SK-N-SH treated with all-trans-retinoic acid at 6 μM for 48 hours (cell line): ENCODE measurements around the gene AFTPH.

Experiments used
- ATAC-seq: fragments of 200-7000 bp; cut with Tn5 transposase; 3 replicates; pipeline ENCODE4 v1.9.1; 2020; ENCODE audit warnings: mild to moderate bottlenecking, moderate library complexity
- BACH2 ChIP-seq: fragments of 250-450 bp; sonication (Bioruptor Pico); IDR thresholded peaks from 2 replicates; pipeline ENCODE4 v1.9.0; 2021; ENCODE audit warnings: mild to moderate bottlenecking, borderline replicate concordance
- CSDC2 ChIP-seq: fragments of 250-450 bp; sonication (Bioruptor Pico); IDR thresholded peaks from 2 replicates; pipeline ENCODE4 v1.5.0; 2020; ENCODE audit warnings: mild to moderate bottlenecking, moderate library complexity
- OSR1 ChIP-seq: fragments of 250-450 bp; sonication (Bioruptor Pico); IDR thresholded peaks from 2 replicates; pipeline ENCODE4 v1.8.0; 2022; ENCODE audit warnings: moderate library complexity, mild to moderate bottlenecking, inconsistent platforms
- RARB ChIP-seq: fragments of 250-450 bp; sonication (Bioruptor Pico); IDR thresholded peaks from 2 replicates; pipeline ENCODE4 v1.8.0; 2021; ENCODE audit warnings: mild to moderate bottlenecking, moderate library complexity
- SNAI2 ChIP-seq: fragments of 250-450 bp; sonication (Bioruptor Pico); IDR thresholded peaks from 2 replicates; pipeline ENCODE4 v1.5.0; 2020; ENCODE audit warnings: mild to moderate bottlenecking, moderate library complexity
- TCF4 ChIP-seq: fragments of 250-450 bp; sonication (Bioruptor Pico); IDR thresholded peaks from 2 replicates; pipeline ENCODE4 v1.8.0; 2021; ENCODE audit warnings: mild to moderate bottlenecking, moderate library complexity, borderline replicate concordance
- TOX ChIP-seq: fragments of 250-450 bp; sonication (Bioruptor Pico); IDR thresholded peaks from 2 replicates; pipeline ENCODE4 v1.8.0; 2021; ENCODE audit warnings: mild to moderate bottlenecking, moderate library complexity, borderline replicate concordance
- ZC3H10 ChIP-seq: fragments of 250-450 bp; sonication (Bioruptor Pico); IDR thresholded peaks from 2 replicates; pipeline ENCODE4 v1.5.1; 2021; ENCODE audit warnings: mild to moderate bottlenecking, moderate library complexity
- ZFP3 ChIP-seq: fragments of 250-450 bp; sonication (Bioruptor Pico); IDR thresholded peaks from 2 replicates; pipeline ENCODE4 v1.5.0; 2020; ENCODE audit warnings: mild to moderate bottlenecking, moderate library complexity
- ZFP30 ChIP-seq: fragments of 450-650 bp; formaldehyde crosslinking; IDR thresholded peaks from 2 replicates; pipeline ENCODE4 v1.5.0; 2022; ENCODE audit warnings: mild to moderate bottlenecking, moderate library complexity
- ZNF8 ChIP-seq: fragments of 450-650 bp; formaldehyde crosslinking; IDR thresholded peaks from 2 replicates; pipeline ENCODE4 v1.5.0; 2020; ENCODE audit warnings: mild to moderate bottlenecking, moderate library complexity
- TF ChIP-seq, protein P1 (sequence below): fragments of 250-450 bp; sonication (Bioruptor Pico); IDR thresholded peaks from 2 replicates; pipeline ENCODE4 v1.5.0; 2020; ENCODE audit warnings: mild to moderate bottlenecking, moderate library complexity
- TF ChIP-seq, protein P2 (sequence below): fragments of 250-450 bp; sonication (Bioruptor Pico); IDR thresholded peaks from 2 replicates; pipeline ENCODE4 v1.5.1; 2021; ENCODE audit warnings: mild to moderate bottlenecking, moderate library complexity
- TF ChIP-seq, protein P3 (sequence below): fragments of 250-450 bp; sonication (Bioruptor Pico); IDR thresholded peaks from 2 replicates; pipeline ENCODE4 v1.8.0; 2020; ENCODE audit warnings: mild to moderate bottlenecking, moderate library complexity, borderline replicate concordance
- TF ChIP-seq, protein P4 (sequence below): fragments of 250-450 bp; sonication (Bioruptor Pico); IDR thresholded peaks from 2 replicates; pipeline ENCODE4 v1.5.1; 2020; ENCODE audit warnings: low read depth, mild to moderate bottlenecking, moderate library complexity

The AFTPH gene

DNA sequence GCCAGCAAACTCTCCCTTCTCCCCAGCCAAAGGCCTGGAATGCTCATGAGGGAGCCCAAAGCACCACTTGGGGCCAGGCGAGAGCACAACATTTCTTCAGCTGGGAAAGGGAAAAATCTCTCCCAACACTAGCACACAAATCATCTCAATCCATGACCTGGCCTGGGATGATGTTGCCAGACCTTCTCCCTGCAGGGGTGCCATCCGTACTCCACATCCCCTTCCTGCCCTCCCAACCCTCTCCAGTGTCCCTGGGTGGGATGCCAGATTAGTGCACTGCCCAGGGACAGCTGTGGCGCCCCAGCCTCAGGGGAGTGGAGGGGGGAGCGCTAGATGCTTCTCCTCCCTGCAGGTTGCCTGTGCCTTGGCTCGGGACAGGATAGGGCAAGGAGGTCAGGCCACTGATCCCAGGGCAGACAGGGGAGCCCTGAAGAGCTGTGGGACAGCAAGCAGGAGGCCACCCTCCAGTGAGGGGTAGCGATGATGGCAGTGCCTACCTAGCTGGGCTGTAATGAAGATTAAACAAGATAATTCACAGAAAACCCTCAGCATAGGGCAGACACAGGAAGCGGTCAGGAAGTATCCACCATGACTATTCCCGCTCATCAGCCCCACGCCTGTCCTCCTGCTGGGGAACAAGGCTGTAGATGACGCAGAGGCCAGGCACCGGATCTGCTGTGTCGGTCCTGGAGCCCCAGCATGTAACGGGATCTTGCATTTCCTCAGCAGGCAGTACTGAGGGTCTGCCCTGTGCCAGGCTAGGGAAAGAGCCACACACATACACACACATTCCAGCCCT lies 98.5 kb downstream of the AFTPH start (continued):
- TF ChIP-seq, protein P1, sequence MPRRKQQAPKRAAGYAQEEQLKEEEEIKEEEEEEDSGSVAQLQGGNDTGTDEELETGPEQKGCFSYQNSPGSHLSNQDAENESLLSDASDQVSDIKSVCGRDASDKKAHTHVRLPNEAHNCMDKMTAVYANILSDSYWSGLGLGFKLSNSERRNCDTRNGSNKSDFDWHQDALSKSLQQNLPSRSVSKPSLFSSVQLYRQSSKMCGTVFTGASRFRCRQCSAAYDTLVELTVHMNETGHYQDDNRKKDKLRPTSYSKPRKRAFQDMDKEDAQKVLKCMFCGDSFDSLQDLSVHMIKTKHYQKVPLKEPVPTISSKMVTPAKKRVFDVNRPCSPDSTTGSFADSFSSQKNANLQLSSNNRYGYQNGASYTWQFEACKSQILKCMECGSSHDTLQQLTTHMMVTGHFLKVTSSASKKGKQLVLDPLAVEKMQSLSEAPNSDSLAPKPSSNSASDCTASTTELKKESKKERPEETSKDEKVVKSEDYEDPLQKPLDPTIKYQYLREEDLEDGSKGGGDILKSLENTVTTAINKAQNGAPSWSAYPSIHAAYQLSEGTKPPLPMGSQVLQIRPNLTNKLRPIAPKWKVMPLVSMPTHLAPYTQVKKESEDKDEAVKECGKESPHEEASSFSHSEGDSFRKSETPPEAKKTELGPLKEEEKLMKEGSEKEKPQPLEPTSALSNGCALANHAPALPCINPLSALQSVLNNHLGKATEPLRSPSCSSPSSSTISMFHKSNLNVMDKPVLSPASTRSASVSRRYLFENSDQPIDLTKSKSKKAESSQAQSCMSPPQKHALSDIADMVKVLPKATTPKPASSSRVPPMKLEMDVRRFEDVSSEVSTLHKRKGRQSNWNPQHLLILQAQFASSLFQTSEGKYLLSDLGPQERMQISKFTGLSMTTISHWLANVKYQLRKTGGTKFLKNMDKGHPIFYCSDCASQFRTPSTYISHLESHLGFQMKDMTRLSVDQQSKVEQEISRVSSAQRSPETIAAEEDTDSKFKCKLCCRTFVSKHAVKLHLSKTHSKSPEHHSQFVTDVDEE (CRISPR knock-in tag), result no peak
- no peak for TF ChIP-seq CSDC2
- TF ChIP-seq, protein P2, sequence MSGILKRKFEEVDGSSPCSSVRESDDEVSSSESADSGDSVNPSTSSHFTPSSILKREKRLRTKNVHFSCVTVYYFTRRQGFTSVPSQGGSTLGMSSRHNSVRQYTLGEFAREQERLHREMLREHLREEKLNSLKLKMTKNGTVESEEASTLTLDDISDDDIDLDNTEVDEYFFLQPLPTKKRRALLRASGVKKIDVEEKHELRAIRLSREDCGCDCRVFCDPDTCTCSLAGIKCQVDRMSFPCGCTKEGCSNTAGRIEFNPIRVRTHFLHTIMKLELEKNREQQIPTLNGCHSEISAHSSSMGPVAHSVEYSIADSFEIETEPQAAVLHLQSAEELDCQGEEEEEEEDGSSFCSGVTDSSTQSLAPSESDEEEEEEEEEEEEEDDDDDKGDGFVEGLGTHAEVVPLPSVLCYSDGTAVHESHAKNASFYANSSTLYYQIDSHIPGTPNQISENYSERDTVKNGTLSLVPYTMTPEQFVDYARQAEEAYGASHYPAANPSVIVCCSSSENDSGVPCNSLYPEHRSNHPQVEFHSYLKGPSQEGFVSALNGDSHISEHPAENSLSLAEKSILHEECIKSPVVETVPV, result no peak

DNA sequence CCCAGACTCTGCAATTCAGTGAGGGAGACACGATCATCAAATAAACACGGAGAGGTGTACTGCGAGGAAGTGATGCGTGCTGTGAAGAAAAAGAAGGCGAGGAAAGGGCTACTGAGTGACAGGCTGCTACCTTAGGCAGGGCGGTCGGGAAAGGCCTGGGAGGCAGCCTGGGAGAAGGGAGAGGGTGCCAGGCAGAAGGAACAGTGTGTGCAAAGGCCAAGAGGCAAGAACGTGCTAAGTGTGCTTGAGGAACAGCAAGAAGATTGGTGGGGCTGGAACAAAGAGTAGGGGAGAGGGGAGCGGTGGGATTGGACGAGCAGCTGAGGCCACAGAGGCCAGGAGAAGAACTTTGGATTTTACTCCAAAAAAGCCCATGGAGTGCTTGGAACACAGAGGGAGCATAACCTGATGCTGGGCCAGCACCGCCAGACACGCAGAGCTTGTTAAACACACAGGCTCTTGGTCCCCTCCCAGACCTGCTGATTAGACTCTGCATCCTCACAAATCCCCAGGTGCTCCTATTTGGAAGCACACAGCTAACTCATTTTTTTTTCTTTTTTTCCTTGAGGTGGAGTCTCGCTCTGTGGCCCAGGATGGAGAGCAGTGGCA lies 99.2 kb downstream of the AFTPH start:
- TF ChIP-seq SNAI2 (CRISPR knock-in tag) (no peak), ZC3H10 (no peak), ZNF8 (CRISPR knock-in tag) (no peak)

DNA sequence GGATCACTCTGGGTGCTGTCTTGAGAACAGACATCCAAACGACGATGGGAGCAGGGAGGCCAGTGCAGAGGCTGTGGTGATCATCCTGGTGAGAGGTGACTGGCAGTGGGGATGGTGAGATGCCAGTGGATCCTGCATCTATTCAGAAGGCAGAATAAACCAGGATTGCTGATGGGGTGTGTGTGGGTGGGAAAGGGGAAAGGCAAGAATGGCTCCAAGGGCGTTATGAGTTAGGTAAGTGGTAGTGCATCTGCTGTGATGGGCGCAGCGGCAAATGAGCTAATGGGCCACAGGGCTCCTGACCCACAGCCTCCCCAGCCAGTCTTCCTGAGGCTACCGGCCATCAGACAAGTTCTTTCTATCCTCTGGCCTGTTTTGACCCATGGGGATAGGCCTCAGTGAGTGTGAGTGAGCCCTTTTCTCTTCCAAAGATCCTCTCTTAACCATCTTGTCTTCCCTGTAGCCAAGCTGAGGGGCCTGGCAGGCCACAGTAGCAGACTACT lies 100.0 kb downstream of the AFTPH start:
- TF ChIP-seq BACH2 (CRISPR knock-in tag), result no peak
- TF ChIP-seq, protein P3, sequence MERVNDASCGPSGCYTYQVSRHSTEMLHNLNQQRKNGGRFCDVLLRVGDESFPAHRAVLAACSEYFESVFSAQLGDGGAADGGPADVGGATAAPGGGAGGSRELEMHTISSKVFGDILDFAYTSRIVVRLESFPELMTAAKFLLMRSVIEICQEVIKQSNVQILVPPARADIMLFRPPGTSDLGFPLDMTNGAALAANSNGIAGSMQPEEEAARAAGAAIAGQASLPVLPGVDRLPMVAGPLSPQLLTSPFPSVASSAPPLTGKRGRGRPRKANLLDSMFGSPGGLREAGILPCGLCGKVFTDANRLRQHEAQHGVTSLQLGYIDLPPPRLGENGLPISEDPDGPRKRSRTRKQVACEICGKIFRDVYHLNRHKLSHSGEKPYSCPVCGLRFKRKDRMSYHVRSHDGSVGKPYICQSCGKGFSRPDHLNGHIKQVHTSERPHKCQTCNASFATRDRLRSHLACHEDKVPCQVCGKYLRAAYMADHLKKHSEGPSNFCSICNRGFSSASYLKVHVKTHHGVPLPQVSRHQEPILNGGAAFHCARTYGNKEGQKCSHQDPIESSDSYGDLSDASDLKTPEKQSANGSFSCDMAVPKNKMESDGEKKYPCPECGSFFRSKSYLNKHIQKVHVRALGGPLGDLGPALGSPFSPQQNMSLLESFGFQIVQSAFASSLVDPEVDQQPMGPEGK (CRISPR knock-in tag), result no peak
- TF ChIP-seq ZFP30 (CRISPR knock-in tag), result no peak
- TF ChIP-seq TOX, result no peak
- no peak for TF ChIP-seq ZFP3 (CRISPR knock-in tag)
- TF ChIP-seq, protein P4, sequence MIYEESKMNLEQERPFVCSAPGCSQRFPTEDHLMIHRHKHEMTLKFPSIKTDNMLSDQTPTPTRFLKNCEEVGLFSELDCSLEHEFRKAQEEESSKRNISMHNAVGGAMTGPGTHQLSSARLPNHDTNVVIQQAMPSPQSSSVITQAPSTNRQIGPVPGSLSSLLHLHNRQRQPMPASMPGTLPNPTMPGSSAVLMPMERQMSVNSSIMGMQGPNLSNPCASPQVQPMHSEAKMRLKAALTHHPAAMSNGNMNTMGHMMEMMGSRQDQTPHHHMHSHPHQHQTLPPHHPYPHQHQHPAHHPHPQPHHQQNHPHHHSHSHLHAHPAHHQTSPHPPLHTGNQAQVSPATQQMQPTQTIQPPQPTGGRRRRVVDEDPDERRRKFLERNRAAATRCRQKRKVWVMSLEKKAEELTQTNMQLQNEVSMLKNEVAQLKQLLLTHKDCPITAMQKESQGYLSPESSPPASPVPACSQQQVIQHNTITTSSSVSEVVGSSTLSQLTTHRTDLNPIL, result no peak
- TF ChIP-seq RARB (CRISPR knock-in tag), result no peak
- ATAC-seq, result no peak

More for the DNA sequence above, 99.2 kb downstream of the AFTPH start:
- no peak for ATAC-seq

DNA sequence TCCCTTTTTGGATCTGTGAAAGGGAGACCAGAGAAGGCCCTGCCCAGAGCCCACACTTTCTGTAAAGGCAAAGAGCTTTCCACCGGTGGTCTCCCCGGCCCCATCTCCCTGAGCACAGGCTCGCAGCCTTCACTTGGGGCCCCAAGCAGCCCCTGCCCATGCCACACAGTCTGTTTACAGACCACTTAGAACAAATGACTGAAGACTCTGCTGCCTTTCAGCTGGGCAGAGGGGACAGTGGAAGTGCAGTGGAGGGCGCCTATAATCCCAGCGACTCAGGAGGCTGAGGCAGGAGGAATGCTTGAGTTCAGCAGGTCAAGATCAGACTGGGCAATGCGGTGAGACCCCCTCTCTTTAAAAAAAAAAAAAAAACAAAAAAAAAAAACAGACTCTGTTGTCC lies 100.7 kb downstream of the AFTPH start:
- no peak for TF ChIP-seq ZFP30 (CRISPR knock-in tag)
- no peak for TF ChIP-seq OSR1 (CRISPR knock-in tag)
- no peak for TF ChIP-seq CSDC2
- no peak for TF ChIP-seq TOX
- ATAC-seq, result no peak

DNA sequence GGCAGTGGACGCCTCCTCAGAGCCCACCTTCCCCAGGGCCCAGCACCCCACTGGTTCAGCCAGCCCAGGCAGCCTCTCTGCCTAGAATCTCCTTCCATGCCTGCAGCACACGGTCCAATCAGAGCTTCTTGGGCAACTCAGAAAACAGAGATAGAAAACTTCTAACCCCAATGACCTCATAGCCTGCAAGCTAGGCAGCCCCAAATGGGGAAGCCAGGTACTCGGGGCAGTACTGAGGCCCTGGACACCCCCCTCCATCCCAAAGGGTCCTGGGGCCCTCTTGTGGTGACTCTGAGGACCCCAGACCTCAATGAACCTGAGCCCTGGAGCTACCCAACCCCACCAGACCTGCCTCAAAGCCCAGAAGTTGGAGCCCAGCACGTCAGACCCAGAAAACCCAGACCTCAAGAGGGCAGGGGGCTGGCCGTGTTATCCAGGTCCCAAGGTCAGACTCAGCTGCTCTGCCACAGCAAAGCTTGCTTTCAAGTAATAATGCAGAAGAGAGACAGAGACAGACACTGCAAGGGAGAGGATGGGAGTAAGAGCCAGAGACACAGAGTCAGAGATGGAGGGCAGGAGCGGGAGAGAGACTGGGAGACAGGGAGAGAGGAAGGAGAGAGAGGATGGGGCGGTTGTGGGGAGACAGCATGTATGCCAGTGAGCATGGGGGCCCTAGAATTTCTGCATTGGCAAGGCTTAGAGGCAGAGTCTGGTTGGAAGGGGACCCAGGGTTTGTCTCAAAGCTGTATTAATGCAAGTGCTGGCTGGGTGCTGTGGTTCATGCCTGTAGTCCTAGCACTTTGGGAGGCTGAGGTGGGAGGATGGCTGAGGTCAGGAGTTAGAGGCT lies 101.4 kb downstream of the AFTPH start:
- ATAC-seq, result no peak
- TF ChIP-seq SNAI2 (CRISPR knock-in tag), result no peak
- TF ChIP-seq RARB (CRISPR knock-in tag), result no peak
- no peak for TF ChIP-seq ZC3H10
- TF ChIP-seq TCF4, result no peak
- TF ChIP-seq, protein P1 (CRISPR knock-in tag), result no peak
- no peak for TF ChIP-seq BACH2 (CRISPR knock-in tag)
- TF ChIP-seq, all 23 proteins: peak for 0
